DMS153 treated with DMSO at 0.1 percent for 48 hours (cell line): ENCODE results near the gene TIMM10.
A peak's percentile ranks its signal among the peaks of the same experiment; 100 is the strongest.
"Not testable (repeated sequence)": the region's sequence is repeated elsewhere in the genome, so short reads cannot be mapped to it uniquely, and the experiment has no call there.

Experiments
- DNase-seq: peaks from one replicate; lab custom pipeline; 2025; ENCODE audit not compliant: unreplicated experiment; lab: John Stamatoyannopoulos, UW

The TIMM10 gene

GRCh38 chr11:57542582-57542981 lies 12.0 kb upstream of the TIMM10 start:
- DNase-seq, result no peak

GRCh38 chr11:57541169-57541568 lies 10.6 kb upstream of the TIMM10 start:
- DNase-seq, result no peak

GRCh38 chr11:57539342-57539741 lies 8.8 kb upstream of the TIMM10 start:
- DNase-seq, result no peak

GRCh38 chr11:57536947-57537619 lies 6.5 kb upstream of the TIMM10 start, which contains the start of gene SMTNL1:
Gene SMTNL1 (plus strand): TSS chr11:57537595. CDS start chr11:57542643, 5,048 bp downstream.
- DNase-seq, result no peak

GRCh38 chr11:57534449-57534848 lies 3.9 kb upstream of the TIMM10 start:
- not testable (repeated sequence) for DNase-seq

- no peak for DNase-seq
Observed at GRCh38 chr11:57530215-57530595, 349 bp downstream of the TIMM10 start.

GRCh38 chr11:57529012-57529411 lies 1.5 kb downstream of the TIMM10 start:
- DNase-seq, result no peak

GRCh38 chr11:57527056-57527631 lies 3.4 kb downstream of the TIMM10 start:
- DNase-seq, result peak; percentile 59

GRCh38 chr11:57523419-57523818 lies 7.1 kb downstream of the TIMM10 start:
- DNase-seq, result no peak

- DNase-seq, result no peak
Observed at GRCh38 chr11:57521116-57521515, 9.4 kb downstream of the TIMM10 start.

GRCh38 chr11:57516061-57516443 lies 14.5 kb downstream of the TIMM10 start:
- no peak for DNase-seq

- no peak for DNase-seq
Observed at GRCh38 chr11:57515332-57516060, 15.1 kb downstream of the TIMM10 start, which contains the start of gene SLC43A1. Gene SLC43A1 (minus strand): TSS chr11:57515702. CDS start chr11:57514111, 1,591 bp downstream.

GRCh38 chr11:57514538-57515331 lies 15.8 kb downstream of the TIMM10 start:
- DNase-seq, result peak; percentile 47

- DNase-seq, result peak; percentile 20
Observed at GRCh38 chr11:57513911-57514537, 16.5 kb downstream of the TIMM10 start.

GRCh38 chr11:57513452-57513795 lies 17.1 kb downstream of the TIMM10 start:
- DNase-seq, result no peak

- no peak for DNase-seq
Observed at GRCh38 chr11:57512646-57513451, 17.7 kb downstream of the TIMM10 start.

GRCh38 chr11:57511741-57512430 lies 18.7 kb downstream of the TIMM10 start:
- DNase-seq, result no peak

- DNase-seq, result no peak
Observed at GRCh38 chr11:57508341-57509170, 22.0 kb downstream of the TIMM10 start.

GRCh38 chr11:57506522-57506921 lies 24.0 kb downstream of the TIMM10 start:
- no peak for DNase-seq
